ENCODE results near the gene TCOF1. TPM values are rescaled to one million over a fixed set of nuclear protein-coding genes. Genes with fewer than 3 reads are reported as not detected.
A peak's percentile ranks its signal among the peaks of the same experiment; 100 is the strongest.

The TCOF1 gene
- total RNA-seq, 1 donor from 2014 or later = 91.1 TPM

- Mint-ChIP-seq H3K4me3 (no peak overlapping the region), H3K9me3 (no peaks in the 10 kb centered on the region), H3K4me1 (no peaks in the 10 kb centered on the region), H3K27me3 (ENCODE audit: low read depth) (no peaks in the 10 kb centered on the region), H3K36me3 (ENCODE audit: low read depth) (no peaks in the 10 kb centered on the region), H3K27ac (ENCODE audit: unreplicated experiment) (no peak overlapping the region)
- TF ChIP-seq CTCF (conservative IDR thresholded peaks at IDR 0.05) = no peak
- no peak for DNase-seq (ENCODE audit: low read depth, low spot score)
Observed at GRCh38 chr5:150384701-150385100, 27.2 kb downstream of the TCOF1 start.

- Mint-ChIP-seq H3K9me3 (no peaks in the 10 kb centered on the region), H3K27ac (ENCODE audit: unreplicated experiment) (peak overlapping the region; percentile 27), H3K36me3 (ENCODE audit: low read depth) (peaks cover 3% of the 10 kb centered on the region), H3K4me1 (no peaks in the 10 kb centered on the region), H3K4me3 (no peak overlapping the region), H3K27me3 (ENCODE audit: low read depth) (no peaks in the 10 kb centered on the region)
- TF ChIP-seq CTCF (conservative IDR thresholded peaks at IDR 0.05) = no peak
- DNase-seq (ENCODE audit: low read depth, low spot score) = no peak
Observed at GRCh38 chr5:150386024-150386855, 28.7 kb downstream of the TCOF1 start.

- Mint-ChIP-seq H3K4me1 (no peaks in the 10 kb centered on the region), H3K27me3 (ENCODE audit: low read depth) (no peaks in the 10 kb centered on the region)
- TF ChIP-seq CTCF (conservative IDR thresholded peaks at IDR 0.05) = no peak
Observed at GRCh38 chr5:150389531-150390266, 32.2 kb downstream of the TCOF1 start.

GRCh38 chr5:150391064-150391834 is 33.8 kb downstream of the TCOF1 start:
- H3K4me1 Mint-ChIP-seq = no peaks in the 10 kb centered on the region
- no peak overlapping the region for H3K4me3 Mint-ChIP-seq
- no peak for TF ChIP-seq CTCF (conservative IDR thresholded peaks at IDR 0.05)
- H3K9me3 Mint-ChIP-seq = no peaks in the 10 kb centered on the region
- no peak for DNase-seq (ENCODE audit: low read depth, low spot score)
- no peaks in the 10 kb centered on the region for H3K27me3 Mint-ChIP-seq (ENCODE audit: low read depth)
- H3K27ac Mint-ChIP-seq (ENCODE audit: unreplicated experiment) = no peak overlapping the region
- peaks cover 6% of the 10 kb centered on the region for H3K36me3 Mint-ChIP-seq (ENCODE audit: low read depth)

More at GRCh38 chr5:150389531-150390266, 32.2 kb downstream of the TCOF1 start:
- Mint-ChIP-seq H3K27ac (ENCODE audit: unreplicated experiment) (no peak overlapping the region), H3K4me3 (no peak overlapping the region), H3K36me3 (ENCODE audit: low read depth) (peaks cover 3% of the 10 kb centered on the region), H3K9me3 (no peaks in the 10 kb centered on the region)
- DNase-seq (ENCODE audit: low read depth, low spot score) = no peak

- no peak for TF ChIP-seq CTCF (conservative IDR thresholded peaks at IDR 0.05)
- Mint-ChIP-seq H3K36me3 (ENCODE audit: low read depth) (peaks cover 10% of the 10 kb centered on the region), H3K9me3 (no peaks in the 10 kb centered on the region), H3K27ac (ENCODE audit: unreplicated experiment) (no peak overlapping the region), H3K27me3 (ENCODE audit: low read depth) (no peaks in the 10 kb centered on the region), H3K4me1 (no peaks in the 10 kb centered on the region), H3K4me3 (no peak overlapping the region)
- no peak for DNase-seq (ENCODE audit: low read depth, low spot score)
Observed at GRCh38 chr5:150391986-150392385, 34.5 kb downstream of the TCOF1 start.

Measured in neural crest cell (in vitro differentiated cells).